ENCODE data around the gene PANX2.

DNA sequence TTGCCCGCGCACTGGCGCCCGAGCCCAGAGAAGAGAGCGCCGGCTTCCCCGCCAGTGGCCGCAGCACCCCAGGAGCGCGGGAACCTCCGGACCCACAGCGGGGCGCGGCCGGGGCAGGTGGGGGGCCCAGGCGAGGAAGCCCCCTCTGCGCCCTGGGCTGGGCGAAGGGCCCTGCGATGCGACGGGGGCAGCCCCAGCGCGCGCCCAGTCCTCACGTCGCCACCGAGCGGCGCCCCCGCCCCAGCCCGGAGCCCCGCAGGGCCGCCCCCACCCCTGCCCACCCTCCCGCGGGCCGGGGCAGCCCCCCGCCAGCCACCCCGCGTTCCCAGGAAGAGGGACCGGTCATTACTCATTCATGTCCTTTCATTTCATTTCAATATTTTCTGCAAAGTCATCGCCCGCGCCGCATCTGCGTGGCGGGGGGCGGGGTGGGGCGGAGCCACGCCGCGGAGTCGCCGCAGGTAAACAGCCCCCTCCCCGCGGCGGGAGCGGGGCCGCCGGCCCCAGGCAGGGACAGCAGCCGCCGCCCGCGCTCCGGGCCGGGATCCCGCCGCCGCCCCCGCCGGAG lies 673 bp upstream of the PANX2 start:
- no peak for TF ChIP-seq EZH2 (IDR thresholded peaks at IDR 0.05)
- TF ChIP-seq POLR2AphosphoS5 (IDR thresholded peaks at IDR 0.05; ENCODE audit: borderline replicate concordance, low read depth, low read length): no peak
- no peak for TF ChIP-seq FOXP2 (optimal IDR thresholded peaks at IDR 0.05; ENCODE audit: control extremely low read depth, extremely low read length, insufficient read depth)

All from SK-N-MC (cell line).